ENCODE measurements around the gene MEIOB.

MEIOB gene

GRCh38 chr16:1820946-1821290 is 51.0 kb downstream of the MEIOB start:
- H3K27me3 ChIP-seq (ENCODE audit: control insufficient read depth, insufficient read depth, low read length), result peaks cover 5% of the 10 kb centered on the region
- no peak overlapping the region for H3K9ac ChIP-seq (ENCODE audit: low read depth, low read length)
- H3K4me3 ChIP-seq (ENCODE audit: low read depth, low read length), result no peak overlapping the region
- H3K36me3 ChIP-seq (ENCODE audit: control insufficient read depth, insufficient read depth, low read length), result peaks cover 10% of the 10 kb centered on the region
- no peaks in the 10 kb centered on the region for H3K9me3 ChIP-seq (ENCODE audit: control insufficient read depth, insufficient read depth, low read length)
- H3K4me1 ChIP-seq (ENCODE audit: control insufficient read depth, insufficient read depth, low read length), result no peaks in the 10 kb centered on the region

- H3K36me3 ChIP-seq (ENCODE audit: control insufficient read depth, insufficient read depth, low read length), result peaks cover 10% of the 10 kb centered on the region
- no peak overlapping the region for H3K4me3 ChIP-seq (ENCODE audit: low read depth, low read length)
- no peak overlapping the region for H3K9ac ChIP-seq (ENCODE audit: low read depth, low read length)
- H3K4me1 ChIP-seq (ENCODE audit: control insufficient read depth, insufficient read depth, low read length), result no peaks in the 10 kb centered on the region
- peaks cover 3% of the 10 kb centered on the region for H3K27me3 ChIP-seq (ENCODE audit: control insufficient read depth, insufficient read depth, low read length)
- no peaks in the 10 kb centered on the region for H3K9me3 ChIP-seq (ENCODE audit: control insufficient read depth, insufficient read depth, low read length)
These were observed 51.6 kb downstream of the MEIOB start for GRCh38 chr16:1820096-1820945.

GRCh38 chr16:1819611-1820010 is 52.4 kb downstream of the MEIOB start:
- H3K9ac ChIP-seq (ENCODE audit: low read depth, low read length), result no peak overlapping the region
- H3K4me3 ChIP-seq (ENCODE audit: low read depth, low read length), result no peak overlapping the region
- H3K4me1 ChIP-seq (ENCODE audit: control insufficient read depth, insufficient read depth, low read length), result no peaks in the 10 kb centered on the region
- H3K9me3 ChIP-seq (ENCODE audit: control insufficient read depth, insufficient read depth, low read length), result no peaks in the 10 kb centered on the region
- H3K36me3 ChIP-seq (ENCODE audit: control insufficient read depth, insufficient read depth, low read length), result peaks cover 10% of the 10 kb centered on the region
- H3K27me3 ChIP-seq (ENCODE audit: control insufficient read depth, insufficient read depth, low read length), result no peaks in the 10 kb centered on the region

GRCh38 chr16:1818873-1819525 is 53.0 kb downstream of the MEIOB start:
- H3K4me3 ChIP-seq (ENCODE audit: low read depth, low read length), result no peak overlapping the region
- H3K9ac ChIP-seq (ENCODE audit: low read depth, low read length), result no peak overlapping the region
- H3K9me3 ChIP-seq (ENCODE audit: control insufficient read depth, insufficient read depth, low read length), result no peaks in the 10 kb centered on the region
- no peaks in the 10 kb centered on the region for H3K27me3 ChIP-seq (ENCODE audit: control insufficient read depth, insufficient read depth, low read length)
- peaks cover 10% of the 10 kb centered on the region for H3K36me3 ChIP-seq (ENCODE audit: control insufficient read depth, insufficient read depth, low read length)
- no peaks in the 10 kb centered on the region for H3K4me1 ChIP-seq (ENCODE audit: control insufficient read depth, insufficient read depth, low read length)

GRCh38 chr16:1818204-1818872 is 53.6 kb downstream of the MEIOB start:
- Histone ChIP-seq H3K9me3 (ENCODE audit: control insufficient read depth, insufficient read depth, low read length) (no peaks in the 10 kb centered on the region), H3K9ac (ENCODE audit: low read depth, low read length) (no peak overlapping the region), H3K4me3 (ENCODE audit: low read depth, low read length) (no peak overlapping the region), H3K36me3 (ENCODE audit: control insufficient read depth, insufficient read depth, low read length) (peaks cover 10% of the 10 kb centered on the region), H3K4me1 (ENCODE audit: control insufficient read depth, insufficient read depth, low read length) (no peaks in the 10 kb centered on the region), H3K27me3 (ENCODE audit: control insufficient read depth, insufficient read depth, low read length) (no peaks in the 10 kb centered on the region)

- H3K36me3 ChIP-seq (ENCODE audit: control insufficient read depth, insufficient read depth, low read length), result peaks cover 10% of the 10 kb centered on the region
- H3K27me3 ChIP-seq (ENCODE audit: control insufficient read depth, insufficient read depth, low read length), result no peaks in the 10 kb centered on the region
- H3K4me1 ChIP-seq (ENCODE audit: control insufficient read depth, insufficient read depth, low read length), result no peaks in the 10 kb centered on the region
- no peak overlapping the region for H3K4me3 ChIP-seq (ENCODE audit: low read depth, low read length)
- H3K9ac ChIP-seq (ENCODE audit: low read depth, low read length), result no peak overlapping the region
- no peaks in the 10 kb centered on the region for H3K9me3 ChIP-seq (ENCODE audit: control insufficient read depth, insufficient read depth, low read length)
These were observed 54.2 kb downstream of the MEIOB start for GRCh38 chr16:1817716-1818115.

- H3K4me3 ChIP-seq (ENCODE audit: low read depth, low read length), result no peak overlapping the region
- no peak overlapping the region for H3K9ac ChIP-seq (ENCODE audit: low read depth, low read length)
- H3K27me3 ChIP-seq (ENCODE audit: control insufficient read depth, insufficient read depth, low read length), result no peaks in the 10 kb centered on the region
- no peaks in the 10 kb centered on the region for H3K9me3 ChIP-seq (ENCODE audit: control insufficient read depth, insufficient read depth, low read length)
- peaks cover 10% of the 10 kb centered on the region for H3K36me3 ChIP-seq (ENCODE audit: control insufficient read depth, insufficient read depth, low read length)
- H3K4me1 ChIP-seq (ENCODE audit: control insufficient read depth, insufficient read depth, low read length), result no peaks in the 10 kb centered on the region
These were observed 54.7 kb downstream of the MEIOB start for GRCh38 chr16:1817276-1817589.

- no peaks in the 10 kb centered on the region for H3K4me1 ChIP-seq (ENCODE audit: control insufficient read depth, insufficient read depth, low read length)
- no peaks in the 10 kb centered on the region for H3K27me3 ChIP-seq (ENCODE audit: control insufficient read depth, insufficient read depth, low read length)
- no peak overlapping the region for H3K4me3 ChIP-seq (ENCODE audit: low read depth, low read length)
- no peaks in the 10 kb centered on the region for H3K9me3 ChIP-seq (ENCODE audit: control insufficient read depth, insufficient read depth, low read length)
- H3K9ac ChIP-seq (ENCODE audit: low read depth, low read length), result no peak overlapping the region
- H3K36me3 ChIP-seq (ENCODE audit: control insufficient read depth, insufficient read depth, low read length), result peaks cover 10% of the 10 kb centered on the region
These were observed 55.3 kb downstream of the MEIOB start for GRCh38 chr16:1816396-1817275.

- Histone ChIP-seq H3K4me3 (ENCODE audit: low read depth, low read length) (no peak overlapping the region), H3K9me3 (ENCODE audit: control insufficient read depth, insufficient read depth, low read length) (no peaks in the 10 kb centered on the region), H3K9ac (ENCODE audit: low read depth, low read length) (no peak overlapping the region), H3K27me3 (ENCODE audit: control insufficient read depth, insufficient read depth, low read length) (no peaks in the 10 kb centered on the region), H3K36me3 (ENCODE audit: control insufficient read depth, insufficient read depth, low read length) (peaks cover 10% of the 10 kb centered on the region), H3K4me1 (ENCODE audit: control insufficient read depth, insufficient read depth, low read length) (no peaks in the 10 kb centered on the region)
These were observed 56.5 kb downstream of the MEIOB start for GRCh38 chr16:1815461-1815860.

GRCh38 chr16:1812732-1813163 is 59.2 kb downstream of the MEIOB start:
- H3K4me3 ChIP-seq (ENCODE audit: low read depth, low read length), result no peak overlapping the region
- H3K36me3 ChIP-seq (ENCODE audit: control insufficient read depth, insufficient read depth, low read length), result peaks cover 15% of the 10 kb centered on the region
- H3K9me3 ChIP-seq (ENCODE audit: control insufficient read depth, insufficient read depth, low read length), result no peaks in the 10 kb centered on the region
- H3K9ac ChIP-seq (ENCODE audit: low read depth, low read length), result no peak overlapping the region
- no peaks in the 10 kb centered on the region for H3K27me3 ChIP-seq (ENCODE audit: control insufficient read depth, insufficient read depth, low read length)
- H3K4me1 ChIP-seq (ENCODE audit: control insufficient read depth, insufficient read depth, low read length), result no peaks in the 10 kb centered on the region

GRCh38 chr16:1810536-1810935 is 61.4 kb downstream of the MEIOB start:
- Histone ChIP-seq H3K9ac (ENCODE audit: low read depth, low read length) (no peak overlapping the region), H3K4me1 (ENCODE audit: control insufficient read depth, insufficient read depth, low read length) (no peaks in the 10 kb centered on the region), H3K27me3 (ENCODE audit: control insufficient read depth, insufficient read depth, low read length) (no peaks in the 10 kb centered on the region), H3K4me3 (ENCODE audit: low read depth, low read length) (no peak overlapping the region), H3K36me3 (ENCODE audit: control insufficient read depth, insufficient read depth, low read length) (peaks cover 5% of the 10 kb centered on the region), H3K9me3 (ENCODE audit: control insufficient read depth, insufficient read depth, low read length) (no peaks in the 10 kb centered on the region)

Data from iPS-15b (cell line).